Lower lobe of right lung (tissue), 2 donors: ENCODE data around the gene LRP1. TPM values are rescaled to one million over a fixed set of nuclear protein-coding genes. Genes with fewer than 3 reads are reported as not detected.

Experiments
- ATAC-seq, 2 donors: fragments of 200-7000 bp; cut with Tn5 transposase; one replicate each; pipeline ENCODE4 v1.9.1; 2020 to 2022; ENCODE audit warnings: mild to moderate bottlenecking in 2 of 2, moderate library complexity in 2 of 2
- DNase-seq: peaks from one replicate; pipeline ENCODE4 v3.0.0-alpha.2; 2020
- H3K27ac ChIP-seq: fragments of 200-600 bp; one replicate; pipeline ENCODE4 v1.8.0; 2022
- H3K27me3 ChIP-seq: fragments of 200-600 bp; one replicate; pipeline ENCODE4 v1.8.0; 2022; ENCODE audit warnings: low read depth
- H3K36me3 ChIP-seq: fragments of 200-600 bp; one replicate; pipeline ENCODE4 v1.8.0; 2022; ENCODE audit warnings: mild to moderate bottlenecking
- H3K4me1 ChIP-seq: fragments of 200-600 bp; one replicate; pipeline ENCODE4 v1.8.0; 2022
- H3K4me3 ChIP-seq: fragments of 200-600 bp; one replicate; pipeline ENCODE4 v1.8.0; 2022; ENCODE audit warnings: mild to moderate bottlenecking
- H3K9me3 ChIP-seq: fragments of 200-600 bp; one replicate; pipeline ENCODE4 v1.8.0; 2022
- CTCF ChIP-seq: fragments of 200-600 bp; IDR thresholded peaks from one replicate; pipeline ENCODE4 v1.8.0; 2022; ENCODE audit warnings: antibody characterized with exemption, mild to moderate bottlenecking
- intact Hi-C: fragments of 100-400 bp; cut with DNase I; formaldehyde crosslinking; loops from one replicate; pipeline ENCODE4 v1.11.0; 2022
- long read RNA-seq: library from polyadenylated mRNA; unstranded; transcript quantifications from one replicate; pipeline ENCODE4 v2.0.0, GENCODE V29; 2021
- total RNA-seq: library from RNA; stranded (reverse); fragmentation: NEBNext Ultra II Directional; extraction: Animal tissue kit (Norgen Biotek cat#: 25700); gene quantifications from one replicate; pipeline ENCODE4 v1.2.1, GENCODE V29; 2021
- donor health status: DM: no; HTN: yes; CAD: no; lungs with severe emphysema.

The LRP1 gene
- total RNA-seq, result 404 TPM
- long read RNA-seq, partial matches to known transcripts, result 313 of 433 reads
- long read RNA-seq, other reads (novel, unspliced or antisense), result 116 of 433 reads

- no peak for TF ChIP-seq CTCF
- peak within 1 kb of the TSS; percentile 95 for H3K4me3 ChIP-seq
- no peaks in the 10 kb centered on the region for H3K27me3 ChIP-seq
- peak; percentile 87 for DNase-seq
- H3K4me1 ChIP-seq, result peaks cover 43% of the 10 kb centered on the region
- H3K36me3 ChIP-seq, result no peaks in the 10 kb centered on the region
- peak within 1 kb of the TSS; percentile 92 for H3K27ac ChIP-seq
- intact Hi-C loops, result loop anchor here (10.0 kb wide), 1 partner anchor 47 kb away; no protein-coding TSS in a partner anchor
- peak; percentile 86 to 87 for ATAC-seq
- H3K9me3 ChIP-seq, result no peaks in the 10 kb centered on the region
Measured at GRCh38 chr12:57127726-57128518, at the start of gene LRP1. TSS of gene LRP1 (plus strand) at chr12:57128483. CDS start at chr12:57128965, 482 bp downstream.

- TF ChIP-seq CTCF, result no peak
- peak within 1 kb of the TSS; percentile 87 for H3K27ac ChIP-seq
- H3K4me1 ChIP-seq, result peaks cover 19% of the 10 kb centered on the region
- no peaks in the 10 kb centered on the region for H3K36me3 ChIP-seq
- peak within 1 kb of the TSS; percentile 98 for H3K4me3 ChIP-seq
- intact Hi-C loops, result no loop called here
- H3K9me3 ChIP-seq, result no peaks in the 10 kb centered on the region
- H3K27me3 ChIP-seq, result no peaks in the 10 kb centered on the region
- DNase-seq (peak; percentile 97), ATAC-seq (peak; percentile 100)
Measured at GRCh38 chr12:57078519-57079404, 49.5 kb upstream of the LRP1 start, which contains the start of gene NEMP1. TSS of gene NEMP1 (minus strand) at chr12:57078791. CDS start at chr12:57078745, 46 bp downstream.

- no peak for ATAC-seq
- Histone ChIP-seq H3K27me3 (no peaks in the 10 kb centered on the region), H3K4me3 (no peak overlapping the region), H3K4me1 (peaks cover 19% of the 10 kb centered on the region), H3K9me3 (no peaks in the 10 kb centered on the region), H3K36me3 (no peaks in the 10 kb centered on the region), H3K27ac (peak overlapping the region; percentile 87)
- no peak for TF ChIP-seq CTCF
- no peak for DNase-seq
- intact Hi-C loops, result no loop called here
Measured at GRCh38 chr12:57079821-57080220, 48.5 kb upstream of the LRP1 start.

GRCh38 chr12:57080855-57081254 lies 47.4 kb upstream of the LRP1 start:
- TF ChIP-seq CTCF, result no peak
- Histone ChIP-seq H3K36me3 (no peaks in the 10 kb centered on the region), H3K27me3 (no peaks in the 10 kb centered on the region), H3K4me3 (no peak overlapping the region), H3K9me3 (no peaks in the 10 kb centered on the region), H3K4me1 (peaks cover 27% of the 10 kb centered on the region), H3K27ac (no peak overlapping the region)
- no peak for ATAC-seq
- DNase-seq, result no peak
- intact Hi-C loops, result no loop called here

GRCh38 chr12:57085999-57086492 lies 42.2 kb upstream of the LRP1 start:
- H3K27ac ChIP-seq, result peak overlapping the region; percentile 99
- H3K36me3 ChIP-seq, result peaks cover 4% of the 10 kb centered on the region
- no peak for TF ChIP-seq CTCF
- no peaks in the 10 kb centered on the region for H3K27me3 ChIP-seq
- no peaks in the 10 kb centered on the region for H3K9me3 ChIP-seq
- intact Hi-C loops, result no loop called here
- H3K4me1 ChIP-seq, result peaks cover 32% of the 10 kb centered on the region
- ATAC-seq, result no peak
- no peak for DNase-seq
- H3K4me3 ChIP-seq, result peak overlapping the region; percentile 94
